Dedifferentiated amniotic fluid mesenchymal stem cell (primary cell): ENCODE data around the gene UBE2E2.

Source experiments
- DNase-seq: peaks from one replicate; pipeline ENCODE4 v3.0.0-alpha.2; 2016; ENCODE audit errors: extremely low spot score

UBE2E2 gene

DNA sequence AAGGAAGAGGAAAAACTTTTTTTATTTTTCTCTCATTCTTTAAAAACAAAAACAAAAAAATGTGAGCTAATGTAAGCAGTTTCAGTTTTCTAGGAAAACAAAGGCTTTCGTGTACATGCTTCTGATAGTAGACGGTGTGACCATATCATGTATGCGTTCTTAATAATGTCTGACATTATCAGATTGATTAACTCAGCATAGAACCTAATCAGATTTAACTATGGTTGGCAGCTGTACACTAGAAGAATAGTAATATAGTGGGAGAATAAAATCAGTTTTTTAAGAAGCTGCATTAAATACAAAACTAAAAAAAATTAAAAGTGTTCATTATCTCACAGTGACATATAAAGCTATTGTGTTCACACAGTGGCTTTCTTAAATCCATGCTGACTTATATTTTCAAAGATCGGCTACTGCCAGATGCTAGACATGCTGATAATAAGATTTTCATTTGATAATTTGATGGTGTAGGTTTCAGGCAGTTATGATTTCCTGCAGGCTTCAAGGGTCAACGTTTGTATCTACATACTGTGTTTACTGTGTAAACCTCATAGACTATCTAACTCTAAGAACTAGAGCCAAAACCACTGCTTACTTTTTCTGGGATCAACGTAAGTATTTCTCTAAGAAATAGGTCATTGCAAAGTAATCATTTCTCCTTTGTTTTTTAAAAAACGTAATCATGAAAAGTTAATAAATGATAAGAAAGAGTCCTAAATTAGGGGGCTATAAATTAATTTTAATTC is 74.0 kb downstream of the UBE2E2 start:
- DNase-seq: no peak

- no peak for DNase-seq
Observed at GRCh38 chr3:23277688-23278087, 74.6 kb downstream of the UBE2E2 start.

GRCh38 chr3:23283625-23284024 is 80.5 kb downstream of the UBE2E2 start:
- DNase-seq: no peak

DNA sequence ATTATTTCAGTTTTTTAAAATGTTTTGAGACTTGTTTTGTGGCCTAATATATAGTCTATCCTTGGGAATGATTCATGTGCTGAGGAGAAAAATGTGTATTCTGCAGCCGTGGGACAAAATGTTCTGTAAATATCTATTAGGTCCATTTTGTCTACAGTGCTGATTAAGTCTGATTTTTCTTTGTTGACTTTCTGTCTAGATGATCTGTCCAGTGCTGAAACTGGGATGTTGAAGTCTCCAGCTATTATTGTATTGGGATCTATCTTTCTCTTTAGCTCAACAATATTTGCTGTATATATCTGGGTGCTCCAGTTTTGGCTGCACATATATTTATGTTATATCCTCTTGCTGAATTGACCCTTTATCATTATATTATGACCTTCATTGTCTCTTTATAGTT is 85.2 kb downstream of the UBE2E2 start:
- no peak for DNase-seq

- DNase-seq: no peak
Observed at GRCh38 chr3:23288715-23289114, 85.6 kb downstream of the UBE2E2 start.

GRCh38 chr3:23292432-23292831 is 89.3 kb downstream of the UBE2E2 start:
- no peak for DNase-seq

- DNase-seq: no peak
Observed at GRCh38 chr3:23294770-23295387, 91.8 kb downstream of the UBE2E2 start.

- DNase-seq: no peak
Observed at GRCh38 chr3:23301819-23302218, 98.7 kb downstream of the UBE2E2 start.

DNA sequence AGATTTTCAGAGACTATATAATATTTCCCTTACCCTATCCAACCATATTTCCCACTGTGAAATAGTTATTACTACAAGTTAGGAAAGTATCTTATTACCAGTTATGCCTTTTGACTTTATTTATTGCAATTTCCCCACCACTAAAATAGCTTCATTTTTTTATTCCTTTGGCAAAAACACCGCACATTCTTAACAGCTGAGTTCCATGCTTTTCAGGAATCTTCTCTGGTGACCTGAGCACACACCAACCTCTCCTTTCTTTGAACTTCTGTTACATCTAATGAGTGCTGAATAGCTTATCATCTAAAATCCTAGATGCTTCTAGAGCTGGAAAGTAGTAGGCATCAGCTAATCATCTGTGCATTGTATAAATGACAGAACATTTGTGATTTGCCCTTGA is 99.1 kb downstream of the UBE2E2 start:
- DNase-seq: no peak

DNA sequence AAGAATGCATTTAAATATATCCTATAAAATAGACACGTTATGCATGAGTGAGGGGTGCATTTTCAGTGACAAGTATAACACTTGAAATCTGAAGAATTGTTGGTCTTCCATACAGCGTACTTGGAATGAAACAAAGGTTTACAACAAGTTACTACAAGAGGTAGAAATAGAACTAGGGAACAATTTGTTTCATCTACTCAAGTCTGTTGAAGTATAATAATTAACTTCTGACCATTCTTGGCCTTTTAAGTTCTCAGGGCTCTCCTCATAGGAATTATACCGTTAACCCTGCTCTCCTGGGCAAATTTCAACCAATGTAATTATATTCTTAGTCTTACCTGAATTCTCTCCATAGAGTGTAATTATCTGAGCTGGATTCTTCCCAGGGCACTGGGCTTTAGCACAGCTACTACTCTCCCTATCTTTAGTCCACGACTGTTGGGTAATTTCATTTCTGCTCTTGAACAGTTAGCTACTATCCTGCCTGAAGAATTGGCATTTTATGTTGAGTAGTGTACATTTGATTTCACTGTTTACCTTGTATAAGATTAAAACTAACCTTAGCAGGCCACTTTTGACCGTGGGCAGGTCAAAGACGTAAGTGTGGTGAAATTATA is 100.6 kb downstream of the UBE2E2 start:
- DNase-seq: no peak

DNA sequence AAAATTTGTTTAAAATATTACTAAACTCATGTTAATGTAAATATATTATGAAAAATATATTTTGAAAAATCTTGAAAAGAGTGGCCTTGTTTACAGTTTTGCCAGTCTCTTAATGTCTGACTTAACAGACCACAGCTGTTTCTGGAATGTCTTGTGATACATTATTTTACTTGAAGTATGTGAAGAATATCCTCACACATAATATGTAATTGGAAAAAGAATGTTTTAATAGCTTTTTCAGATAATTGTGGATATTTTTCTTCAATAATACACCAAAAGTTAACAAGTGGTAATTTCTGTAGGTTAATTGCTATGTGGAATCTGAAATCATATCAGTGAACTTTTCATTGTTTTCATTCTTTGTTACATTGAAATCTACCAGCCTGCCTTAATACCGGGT is 101.3 kb downstream of the UBE2E2 start:
- peak; percentile 39 for DNase-seq

DNA sequence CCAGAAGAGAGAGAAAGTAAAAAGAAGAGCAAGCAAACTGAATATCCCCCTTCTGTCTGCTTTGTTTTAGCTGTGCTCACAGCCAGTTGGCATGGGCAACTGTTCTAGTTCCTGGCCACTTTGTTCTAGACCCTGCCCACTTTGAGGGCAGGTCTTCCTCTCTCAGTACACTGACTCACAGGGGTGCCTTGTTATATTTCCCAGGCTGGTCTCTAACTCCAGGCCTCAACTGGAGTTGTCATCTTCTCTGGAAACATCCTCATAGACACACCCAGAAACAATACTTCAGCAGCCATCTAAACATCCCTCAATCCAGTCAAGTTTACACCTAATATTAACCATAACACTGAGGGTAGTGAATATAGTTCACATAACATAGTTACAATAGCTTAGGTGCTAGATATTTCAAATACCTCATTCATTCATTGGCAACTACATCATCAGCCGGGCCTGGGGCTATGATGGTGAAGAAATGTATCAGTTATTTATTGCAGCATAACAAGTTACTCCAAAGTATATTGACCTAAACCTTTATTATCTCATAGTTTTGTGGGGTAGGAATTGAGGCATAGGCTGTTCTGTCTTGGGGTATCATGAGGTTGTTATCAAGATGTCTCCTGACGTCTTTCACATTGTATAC is 106.0 kb downstream of the UBE2E2 start:
- DNase-seq: no peak

DNA sequence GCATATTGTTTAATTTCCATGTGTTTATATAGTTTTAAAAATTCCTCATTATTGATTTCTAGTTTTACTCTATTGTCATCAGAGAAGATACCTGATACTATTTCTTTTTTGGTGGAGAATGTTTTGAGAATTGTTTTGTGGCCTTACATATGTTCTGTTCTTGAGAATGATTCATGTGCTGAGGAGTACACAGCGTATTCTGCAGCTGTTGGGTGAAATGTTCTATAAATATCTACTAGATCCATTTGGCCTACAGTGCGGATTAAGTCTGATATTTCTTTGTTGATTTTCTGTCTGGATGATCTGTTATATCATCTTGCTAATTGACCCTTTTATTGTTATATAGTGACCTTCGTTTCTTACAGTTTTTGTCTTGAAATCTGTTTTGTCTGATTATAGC is 109.7 kb downstream of the UBE2E2 start:
- DNase-seq: no peak

GRCh38 chr3:23314981-23315762 is 112.0 kb downstream of the UBE2E2 start:
- no peak for DNase-seq

DNA sequence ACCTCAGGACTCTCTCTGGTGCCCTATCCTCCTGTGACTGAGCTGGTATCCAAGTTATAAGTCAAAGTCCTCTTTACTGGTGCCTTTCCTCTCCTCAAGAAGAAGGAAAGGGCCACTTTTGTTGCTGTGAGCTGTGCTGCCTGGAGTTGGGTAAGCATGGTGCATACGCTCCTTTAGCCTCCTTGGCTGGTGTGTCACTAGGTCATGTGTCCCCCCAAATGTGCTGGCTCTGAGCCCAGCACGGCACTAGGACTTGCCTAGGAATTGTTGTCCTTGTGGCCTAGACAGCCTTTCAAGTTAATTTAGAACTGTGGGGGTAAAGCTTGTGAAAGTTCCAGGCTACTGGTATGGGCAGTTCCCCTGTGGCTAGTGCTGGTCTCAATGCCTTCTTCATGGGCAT is 113.8 kb downstream of the UBE2E2 start:
- no peak for DNase-seq

- DNase-seq: no peak
Observed at GRCh38 chr3:23319366-23320312, 116.5 kb downstream of the UBE2E2 start.

DNA sequence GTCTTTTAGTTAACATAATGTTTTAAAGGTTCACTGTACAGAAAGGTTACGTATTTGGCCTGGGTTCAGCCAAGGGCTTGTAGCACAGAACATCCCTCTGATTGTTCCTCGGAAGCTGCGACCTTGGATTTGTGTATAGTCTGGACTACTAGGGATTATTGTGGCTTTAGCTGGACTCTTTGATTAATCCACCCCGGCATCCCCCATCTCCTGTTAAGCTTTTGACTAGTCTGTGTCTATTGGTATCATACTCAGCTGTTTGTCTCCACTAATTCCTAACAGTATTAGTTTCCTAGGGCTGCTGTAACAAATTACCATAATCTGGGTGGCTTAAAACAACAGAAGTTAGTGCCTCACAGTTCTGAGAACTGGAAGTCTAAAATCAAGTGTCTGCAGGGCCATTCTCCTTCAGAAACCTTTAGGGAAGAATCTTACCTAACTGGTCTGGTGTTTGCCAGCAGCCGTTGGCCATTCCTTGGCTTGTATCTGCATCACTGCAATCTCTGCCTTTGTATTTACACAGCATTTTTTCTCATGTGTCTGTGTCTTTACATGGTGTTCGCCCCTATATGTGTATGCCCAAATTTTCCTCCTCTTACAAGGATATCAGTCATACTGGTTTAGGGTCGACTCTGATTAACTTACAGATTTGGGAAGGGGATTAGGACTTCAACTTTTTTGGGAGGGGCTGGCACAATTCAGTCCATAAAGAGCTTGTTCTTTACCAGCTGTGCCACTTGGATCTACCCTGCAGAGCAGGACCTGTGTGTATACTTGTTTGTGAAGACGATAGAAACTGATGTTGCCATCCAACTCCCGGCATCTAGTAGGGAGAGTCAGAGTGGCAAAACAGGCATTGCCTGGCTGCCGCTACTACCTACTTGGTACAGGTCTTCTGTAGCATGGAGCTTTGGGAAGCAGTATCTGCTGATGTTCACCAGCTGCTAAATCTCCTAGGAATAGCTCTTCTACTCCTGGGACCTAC is 117.8 kb downstream of the UBE2E2 start:
- DNase-seq: no peak

DNA sequence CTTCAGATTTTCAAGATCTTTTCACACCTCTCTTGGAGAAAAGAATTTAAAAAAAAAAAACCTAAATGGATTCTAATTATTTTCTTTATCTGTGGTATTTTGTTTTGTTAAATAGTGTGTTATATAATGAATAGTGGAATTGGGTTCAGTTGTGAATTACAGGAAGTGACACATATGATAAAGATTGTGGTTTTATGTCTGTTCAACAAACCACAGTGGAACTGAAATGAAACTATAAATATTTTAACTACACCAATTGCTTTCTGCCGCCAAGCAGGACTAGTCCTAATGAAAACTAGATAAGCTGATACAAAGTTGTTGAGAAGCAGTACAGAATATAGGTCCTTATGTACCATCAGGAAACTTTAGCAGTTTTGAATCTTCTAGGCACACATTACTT is 121.6 kb downstream of the UBE2E2 start:
- DNase-seq: no peak

- no peak for DNase-seq
Observed at GRCh38 chr3:23325466-23326065, 122.4 kb downstream of the UBE2E2 start.
